Keratinocyte (primary cell): Measurements from ENCODE around the gene DCTN1.

Experiments used
- CTCF ChIP-seq, 3 experiments: IDR thresholded peaks in 1 of 3; conservative IDR thresholded peaks in 1 of 3; optimal IDR thresholded peaks in 1 of 3; 2 replicates in 2 of 3; 3 replicates in 1 of 3; pipeline versions ENCODE3 to v1.5.1; 2011; ENCODE audit warnings: low read length in 3 of 3, mild to moderate bottlenecking in 3 of 3, moderate library complexity in 2 of 3, control low read depth in 1 of 3, inconsistent platforms in 1 of 3; ENCODE audit not compliant: insufficient read depth in 2 of 3; ENCODE audit errors: extremely low read depth in 1 of 3
- EZH2 ChIP-seq: IDR thresholded peaks from one replicate; pipeline ENCODE4 v1.6.1; 2012; ENCODE audit warnings: inconsistent platforms, mild to moderate bottlenecking, low read length, moderate library complexity

GRCh38 chr2:74327199-74327598, 52.9 kb downstream of the DCTN1 start:
- TF ChIP-seq CTCF (optimal IDR thresholded peaks at IDR 0.05 in 1 of 3, IDR thresholded peaks at IDR 0.05 in 1 of 3, conservative IDR thresholded peaks at IDR 0.05 in 1 of 3; ENCODE audit: extremely low read depth in 1 of 3, insufficient read depth in 2 of 3, low read length in 3 of 3) (no peak), EZH2 (no peak)
